ENCODE measurements around the gene ZNF761.
"Not testable (repeated sequence)": the region's sequence is repeated elsewhere in the genome, so short reads cannot be mapped to it uniquely, and the experiment has no call there.

Gene ZNF761

DNA sequence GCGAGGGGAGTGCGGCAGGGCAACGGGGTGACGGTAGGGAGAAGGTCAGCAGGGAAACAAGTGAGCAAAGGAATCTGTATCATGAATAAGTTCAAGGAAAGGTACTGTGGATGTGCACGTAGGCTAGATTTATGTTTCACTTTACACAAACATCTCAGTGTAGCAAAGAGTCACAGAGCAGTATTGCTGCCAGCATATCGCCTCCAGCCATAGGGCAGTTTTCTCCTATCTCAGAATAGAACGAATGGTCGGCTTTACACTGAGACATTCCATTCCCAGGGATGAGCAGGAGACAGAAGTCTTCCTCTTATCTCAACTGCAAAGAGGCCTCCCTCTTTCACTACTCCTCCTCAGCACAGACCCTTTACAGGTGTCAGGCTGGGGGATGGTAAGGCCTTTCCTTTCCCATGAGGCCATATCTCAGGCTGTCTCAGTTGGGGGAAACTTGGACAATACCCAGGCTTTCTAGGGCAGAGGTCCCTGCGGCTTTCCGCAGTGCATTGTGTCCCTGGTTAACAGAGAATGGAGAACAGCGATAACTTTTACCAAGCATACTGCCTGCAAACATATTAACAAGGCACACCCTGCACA, 28.4 kb downstream of the ZNF761 start:
- not testable (repeated sequence) for DNase-seq

DNA sequence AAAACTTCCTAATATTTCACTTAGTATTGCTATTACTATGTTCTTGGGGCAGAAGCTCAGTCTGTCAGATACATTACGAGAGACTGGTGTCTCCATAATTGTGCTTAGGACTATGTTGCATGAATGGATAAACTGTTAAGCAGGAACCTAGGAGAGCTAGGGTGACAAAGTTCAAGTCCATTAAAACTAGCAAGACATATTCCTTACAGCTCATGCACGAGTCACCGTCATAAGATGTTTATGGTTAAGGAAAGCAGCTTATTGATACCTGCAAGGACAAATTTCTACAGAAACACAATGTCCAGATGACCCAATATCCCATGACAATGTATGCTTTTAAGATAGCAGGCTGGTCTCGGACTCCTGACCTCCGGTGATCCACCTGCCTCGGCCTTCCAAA, 30.1 kb downstream of the ZNF761 start:
- DNase-seq: no peak

DNA sequence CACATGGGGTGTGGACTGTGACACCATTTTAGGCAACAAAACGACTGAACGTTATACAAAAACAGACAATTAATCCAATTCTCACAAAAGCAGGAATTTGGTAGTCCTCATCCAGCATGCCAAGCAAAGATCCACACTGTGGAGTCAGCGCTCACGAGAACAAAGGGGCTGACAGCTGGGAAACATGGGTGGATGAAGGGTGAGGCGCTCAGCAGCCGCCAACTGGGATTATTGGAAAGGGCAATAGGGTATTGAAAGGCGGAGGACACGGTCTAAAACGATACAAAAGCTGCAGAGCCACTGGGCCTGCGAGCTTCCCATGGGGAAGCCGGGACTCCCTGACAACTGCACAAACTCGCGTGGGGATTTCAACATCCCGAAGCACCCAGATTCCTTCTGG, 31.1 kb downstream of the ZNF761 start:
- no peak for DNase-seq

DNA sequence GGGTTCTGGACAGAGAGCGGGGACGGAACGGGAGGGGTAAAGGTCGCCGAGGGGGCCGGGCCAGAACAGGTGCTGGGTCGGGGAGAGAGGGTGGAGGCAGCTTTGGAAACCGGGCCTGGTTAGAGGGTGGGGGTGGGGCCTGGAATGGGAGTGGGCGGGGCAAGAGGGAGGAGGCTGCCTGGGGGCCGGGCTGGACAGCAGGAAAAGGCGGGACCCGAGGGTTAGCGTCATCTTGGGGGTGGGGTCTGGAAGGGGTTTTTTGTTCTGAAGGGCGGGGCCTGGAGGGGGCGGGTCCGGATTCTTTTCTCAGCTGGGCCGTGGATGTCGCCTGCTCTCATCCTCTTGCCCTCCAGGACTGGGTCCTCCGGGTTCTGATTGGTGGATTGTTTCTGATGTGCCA, 31.5 kb downstream of the ZNF761 start:
- DNase-seq: no peak

DNA sequence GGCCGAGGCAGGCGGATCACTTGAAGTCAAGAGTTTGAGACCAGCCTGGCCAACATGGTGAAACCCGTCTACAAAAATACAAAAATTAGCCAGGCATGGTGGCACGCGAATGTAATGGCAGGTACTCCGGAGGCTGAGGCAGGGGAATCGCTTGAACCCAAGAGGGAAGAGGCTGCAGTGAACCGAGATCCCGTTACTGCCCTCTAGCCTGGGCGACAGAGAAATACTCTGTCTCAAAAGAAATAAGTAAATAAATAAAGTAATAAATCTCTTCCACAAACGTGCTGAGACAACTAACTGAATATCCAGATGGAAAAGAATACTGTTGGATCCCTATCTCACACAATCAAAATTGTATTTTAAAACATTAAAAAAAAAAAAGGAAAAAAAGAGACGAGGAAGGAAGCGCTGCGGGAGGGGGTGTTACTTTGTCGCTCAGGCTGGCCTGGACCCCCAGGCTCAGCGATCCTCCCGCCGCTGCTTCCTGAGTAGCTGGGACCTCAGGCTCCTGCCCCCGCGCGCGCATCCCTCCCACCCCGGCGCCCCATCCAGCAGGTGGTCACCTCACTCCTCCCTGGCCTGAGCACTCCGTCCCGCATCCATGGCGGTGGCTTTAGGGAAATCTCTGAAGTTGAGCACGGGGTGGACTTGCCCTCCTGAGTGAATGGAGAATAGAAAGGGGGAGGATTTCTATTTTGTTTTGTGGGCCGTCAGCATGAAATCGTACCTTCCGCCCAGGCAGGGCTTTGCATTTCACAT, 35.1 kb downstream of the ZNF761 start:
- no peak for DNase-seq

DNA sequence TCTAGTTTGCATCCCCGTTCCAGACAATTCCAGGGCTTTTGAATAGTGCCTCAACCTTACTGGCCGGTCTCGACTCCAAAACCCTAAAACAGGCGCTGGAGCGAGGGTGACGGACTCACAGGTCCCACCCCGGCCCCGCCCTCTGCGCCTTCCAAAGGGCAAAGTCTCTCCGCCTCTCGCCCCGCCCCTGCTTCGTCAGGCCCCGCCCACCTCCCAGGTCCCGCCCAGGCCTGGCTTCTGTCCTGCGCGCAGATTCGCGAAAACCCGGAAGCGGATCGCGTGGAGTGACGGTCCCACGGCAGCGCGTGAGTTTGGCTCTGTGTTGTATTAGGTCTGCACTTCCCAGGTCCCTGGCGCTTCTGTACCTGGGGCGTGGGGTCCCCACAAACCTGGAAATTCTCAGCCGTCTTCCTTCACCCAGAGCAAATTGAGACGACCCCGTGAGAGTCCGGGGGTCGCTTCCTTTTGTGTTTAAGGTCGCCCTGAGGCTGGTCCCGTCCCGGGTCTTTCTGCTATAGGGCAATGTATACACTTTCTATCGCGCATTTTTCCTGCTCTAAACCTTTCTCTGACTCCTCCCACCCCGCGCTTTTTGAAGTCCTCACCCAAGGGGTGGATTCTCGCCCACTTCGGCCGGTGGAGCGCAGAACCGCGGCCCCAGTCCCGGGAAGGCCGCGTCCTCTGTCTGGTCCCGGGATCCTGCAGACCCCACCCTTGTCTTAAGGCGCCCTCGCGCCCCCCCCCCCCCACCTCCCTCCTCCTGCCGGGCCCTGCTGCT, 35.9 kb downstream of the ZNF761 start, which contains the start of gene ZNF813:
TSS of gene ZNF813 (plus strand) at position 249 of the 778 bp plus-strand sequence. CDS start 16,090 bp downstream, outside the sequence.
- peak; percentile 10 for DNase-seq

DNA sequence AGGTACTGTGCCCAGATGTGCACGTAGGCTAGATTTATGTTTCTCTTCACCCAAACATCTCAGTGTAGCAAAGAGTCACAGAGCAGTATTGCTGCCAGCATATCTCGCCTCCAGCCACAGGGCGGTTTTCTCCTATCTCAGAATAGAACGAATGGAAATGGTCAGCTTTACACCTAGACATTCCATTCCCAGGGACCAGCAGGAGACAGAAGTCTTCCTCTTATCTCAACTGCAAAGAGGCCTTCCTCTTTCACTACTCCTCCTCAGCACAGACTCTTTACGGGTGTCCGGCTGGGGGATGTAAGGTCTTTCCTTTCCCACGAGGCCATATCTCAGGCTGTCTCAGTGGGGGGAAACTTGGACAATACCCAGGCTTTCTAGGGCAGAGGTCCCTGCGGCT, 36.8 kb downstream of the ZNF761 start:
- not testable (repeated sequence) for DNase-seq

DNA sequence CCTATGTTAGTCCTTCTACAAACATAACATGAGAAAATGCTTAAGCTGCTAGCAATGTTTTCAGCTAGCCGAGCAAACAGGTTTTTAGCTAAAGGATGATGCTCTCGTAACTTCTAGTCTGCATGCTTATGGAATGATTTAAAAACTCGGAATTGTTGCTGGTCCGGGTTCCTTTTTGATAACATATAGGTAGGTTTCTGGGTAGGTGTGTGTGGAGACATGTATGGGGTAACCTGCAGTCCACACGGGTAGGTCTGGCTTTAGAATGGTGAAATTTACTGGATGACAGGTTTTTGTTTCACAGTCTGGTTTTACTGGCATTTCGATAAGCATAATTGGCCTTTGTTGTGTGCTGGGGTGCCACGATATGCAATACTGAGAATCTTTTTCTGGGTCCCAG, 40.1 kb downstream of the ZNF761 start:
- no peak for DNase-seq

DNA sequence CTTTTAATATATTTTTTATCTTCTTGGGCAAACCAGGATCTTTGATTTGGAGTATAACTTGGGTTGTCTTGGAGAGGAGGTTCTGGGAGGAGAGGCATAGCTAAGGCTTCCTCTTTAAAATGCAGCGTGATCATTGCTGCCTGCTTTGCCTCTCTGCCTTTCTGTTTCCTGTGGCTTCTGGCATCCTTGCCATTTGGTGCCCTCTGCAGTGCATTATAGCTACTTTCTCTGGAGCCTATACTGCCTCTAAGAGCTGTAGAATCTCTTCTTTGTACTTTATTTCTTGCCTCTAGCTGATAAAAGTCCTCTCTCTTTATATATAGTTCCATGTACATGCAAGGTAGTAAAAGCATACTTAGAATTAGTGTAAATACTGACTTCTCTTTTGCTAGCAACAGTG, 43.0 kb downstream of the ZNF761 start:
- not testable (repeated sequence) for DNase-seq

DNA sequence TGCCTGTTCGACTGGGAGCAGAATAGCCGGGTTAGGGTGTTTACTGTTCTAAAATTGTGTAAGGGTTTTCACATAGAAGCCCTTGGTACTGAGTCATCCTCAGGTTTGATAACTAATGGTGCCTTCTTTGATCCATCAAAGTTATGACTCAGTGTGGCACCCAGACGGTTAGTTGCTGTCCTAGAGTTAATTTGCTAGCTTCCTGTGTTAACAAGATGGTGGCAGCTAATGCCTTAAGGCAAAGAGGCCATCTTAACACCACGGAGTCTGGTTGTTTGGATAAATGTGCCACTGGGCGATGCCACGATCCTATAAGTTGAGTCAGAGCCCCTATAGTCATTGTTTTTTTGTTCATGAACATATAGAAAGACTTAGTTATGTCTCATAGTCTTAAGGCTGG, 43.7 kb downstream of the ZNF761 start:
- DNase-seq: not testable (repeated sequence)

DNA sequence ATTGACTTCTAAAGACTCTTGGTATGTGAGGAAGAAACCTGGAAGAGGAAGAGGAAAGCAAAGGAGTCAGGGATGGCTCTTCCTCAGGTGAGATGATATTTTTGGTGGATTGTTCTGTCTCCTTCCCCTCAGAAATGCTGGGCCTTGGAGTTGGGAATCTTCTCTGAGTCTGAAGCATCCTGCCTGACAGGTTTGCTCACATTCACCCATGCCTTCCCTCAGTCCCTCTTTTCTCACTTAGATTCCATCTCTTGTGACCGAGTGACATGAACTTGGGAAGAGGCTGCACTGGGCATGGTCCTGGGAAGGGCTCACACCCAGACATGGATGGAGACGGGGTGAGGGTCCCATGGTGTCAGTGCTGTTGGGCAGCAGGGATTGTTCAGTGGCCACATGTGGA, 52.0 kb downstream of the ZNF761 start:
- not testable (repeated sequence) for DNase-seq

DNA sequence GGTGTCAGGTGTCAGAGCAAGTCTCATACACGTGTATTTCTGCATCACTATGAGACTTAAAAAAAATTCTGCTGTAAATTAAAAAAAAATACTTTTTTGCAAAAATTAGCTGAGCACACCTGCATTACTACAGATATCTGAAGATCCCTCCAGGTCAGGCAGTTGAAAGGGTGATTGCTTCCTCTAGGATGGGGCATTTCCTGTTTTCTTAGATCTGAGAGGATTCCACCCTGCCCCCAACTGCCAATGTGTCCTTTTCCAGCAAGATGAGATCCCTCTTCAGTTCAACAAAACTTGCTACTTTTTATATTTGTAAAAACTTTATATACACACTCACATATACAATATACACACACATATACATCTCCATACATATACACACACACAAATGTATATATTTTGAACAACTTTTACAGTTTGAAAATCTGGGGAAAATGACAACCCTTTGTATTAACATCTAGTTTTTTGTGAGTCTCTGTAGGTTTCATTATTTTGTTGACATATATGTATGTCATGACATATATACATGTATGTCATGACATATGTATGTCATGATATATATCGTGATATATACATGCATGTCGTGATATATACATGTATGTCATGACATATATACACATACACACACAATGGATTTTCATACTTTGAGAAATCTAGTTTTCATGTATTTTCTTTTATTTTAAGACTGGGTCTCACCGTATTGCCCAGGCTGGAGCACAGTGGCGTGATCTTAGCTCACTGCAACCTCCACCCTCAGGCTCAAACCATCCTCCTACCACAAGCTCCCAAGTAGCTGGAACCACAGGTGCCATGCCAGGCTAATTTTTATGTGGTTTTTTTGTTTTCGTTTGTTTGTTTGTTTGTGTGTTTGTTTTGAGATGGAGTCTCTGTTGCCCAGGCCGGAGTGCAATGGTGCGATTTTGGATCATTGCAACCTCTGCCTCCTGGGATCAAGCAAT, 53.5 kb downstream of the ZNF761 start:
- no peak for DNase-seq

DNA sequence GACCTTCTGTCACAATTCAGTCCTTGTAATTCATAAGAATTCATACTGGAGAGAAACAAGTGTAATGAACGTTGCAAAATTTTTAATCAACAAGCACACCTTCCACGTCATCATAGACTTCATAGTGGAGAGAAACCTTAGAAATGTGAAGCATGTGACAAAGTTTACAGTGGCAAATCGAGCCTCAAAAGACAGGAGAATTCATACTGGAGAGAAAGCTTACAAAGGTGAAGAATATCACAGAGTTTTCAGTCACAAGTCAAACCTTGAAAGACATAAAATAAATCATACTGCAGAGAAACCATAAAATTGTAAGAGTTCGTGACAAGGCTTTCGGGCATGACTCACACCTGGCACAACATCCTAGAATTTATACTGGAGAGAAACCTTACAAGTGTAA, 60.4 kb downstream of the ZNF761 start:
- DNase-seq: no peak

DNA sequence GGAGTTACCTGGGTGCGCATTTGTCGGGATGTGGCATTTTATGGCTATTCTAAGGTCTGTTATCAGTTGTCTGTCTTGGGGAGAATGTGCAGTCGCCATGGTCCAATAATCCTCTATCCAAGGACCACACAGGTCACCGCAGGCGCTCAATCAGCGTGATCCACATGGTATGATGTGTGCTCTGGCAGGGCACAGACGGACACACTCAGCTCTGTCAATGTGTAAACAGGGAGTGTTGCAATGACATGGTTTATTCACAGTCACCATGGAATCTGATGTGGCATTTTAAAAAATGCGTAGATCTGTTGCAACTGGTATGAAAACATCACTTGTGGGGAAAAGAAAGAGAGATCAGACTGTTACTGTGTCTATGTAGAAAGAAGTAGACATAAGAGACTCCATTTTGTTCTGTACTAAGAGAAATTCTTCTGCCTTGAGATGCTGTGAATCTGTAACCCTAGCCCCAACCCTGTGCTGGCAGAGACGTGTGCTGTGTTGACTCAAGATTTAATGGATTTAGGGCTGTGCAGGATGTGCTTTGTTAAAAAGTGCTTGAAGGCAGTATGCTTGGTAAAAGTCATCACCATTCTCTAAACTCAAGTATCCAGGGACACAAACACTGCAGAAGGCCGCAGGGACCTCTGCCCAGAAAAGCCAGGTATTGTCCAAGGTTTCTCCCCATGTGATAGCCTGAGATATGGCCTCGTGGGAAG, 65.7 kb downstream of the ZNF761 start:
- DNase-seq: not testable (repeated sequence)

DNA sequence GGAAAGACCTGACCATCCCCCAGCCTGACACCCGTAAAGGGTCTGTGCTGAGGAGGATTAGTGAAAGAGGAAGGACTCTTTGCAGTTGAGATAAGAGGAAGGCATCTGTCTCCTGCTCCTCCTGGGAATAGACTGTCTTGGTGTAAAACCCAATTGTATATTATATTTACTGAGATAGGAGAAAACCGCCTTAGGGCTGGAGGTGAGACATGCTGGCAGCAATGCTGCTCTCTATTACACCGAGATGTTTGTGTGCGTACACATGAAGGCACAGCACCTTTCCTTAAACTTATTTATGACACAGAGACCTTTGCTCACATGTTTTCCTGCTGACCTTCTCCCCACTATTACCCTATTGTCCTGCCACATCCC, 66.2 kb downstream of the ZNF761 start:
- not testable (repeated sequence) for DNase-seq

DNA sequence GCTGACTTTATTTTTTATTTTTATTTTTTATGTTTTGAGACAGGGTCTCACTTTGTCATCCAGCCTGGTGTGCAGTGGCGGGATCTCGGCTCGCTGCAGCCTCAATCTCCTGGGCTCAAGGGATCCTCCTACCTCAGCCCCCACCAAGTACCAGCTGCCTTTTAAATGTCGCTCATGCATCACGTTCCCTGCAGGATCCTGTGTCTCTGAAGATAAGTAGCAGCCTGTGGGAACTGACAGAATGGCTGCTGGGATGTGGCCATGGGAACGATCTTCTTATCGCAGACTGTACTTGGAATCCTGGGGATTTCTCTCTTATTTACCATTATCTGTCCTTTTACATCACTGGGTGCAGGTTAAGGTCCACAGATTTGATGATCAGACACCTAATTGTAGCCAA, 71.4 kb downstream of the ZNF761 start:
- DNase-seq: not testable (repeated sequence)

DNA sequence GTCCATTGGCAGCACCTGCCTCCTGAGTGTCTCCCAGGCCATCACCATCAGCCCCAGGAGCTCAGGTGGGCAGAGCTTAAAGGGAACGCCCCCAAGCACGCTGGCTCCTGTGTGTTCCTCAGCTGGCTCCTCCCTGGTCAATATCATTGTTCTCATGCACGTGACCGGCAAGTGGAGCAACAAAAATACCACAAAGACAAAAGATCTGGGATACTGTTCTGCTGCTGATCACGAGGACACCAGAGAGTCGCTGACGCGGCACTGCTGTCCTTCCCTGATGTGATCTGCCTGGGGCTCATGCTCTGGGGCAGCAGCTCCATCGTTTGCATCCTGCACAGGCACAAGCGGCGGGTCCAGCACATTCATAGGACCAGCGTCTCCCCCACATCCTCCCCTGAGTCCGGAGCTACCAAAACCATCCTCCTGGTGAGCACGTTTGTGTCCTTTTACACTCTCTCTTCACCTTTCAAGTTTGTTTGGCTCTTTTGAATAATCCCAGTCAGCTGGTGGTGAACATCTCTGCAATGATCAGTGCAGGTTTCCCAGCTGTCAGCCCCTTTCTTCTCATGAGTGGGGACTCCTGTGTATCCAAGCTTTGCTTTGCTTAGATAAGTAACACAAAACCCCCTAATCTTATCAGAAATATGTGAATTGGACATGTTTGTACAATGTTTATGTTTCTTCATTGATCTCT, 72.0 kb downstream of the ZNF761 start:
- DNase-seq: not testable (repeated sequence)

DNA sequence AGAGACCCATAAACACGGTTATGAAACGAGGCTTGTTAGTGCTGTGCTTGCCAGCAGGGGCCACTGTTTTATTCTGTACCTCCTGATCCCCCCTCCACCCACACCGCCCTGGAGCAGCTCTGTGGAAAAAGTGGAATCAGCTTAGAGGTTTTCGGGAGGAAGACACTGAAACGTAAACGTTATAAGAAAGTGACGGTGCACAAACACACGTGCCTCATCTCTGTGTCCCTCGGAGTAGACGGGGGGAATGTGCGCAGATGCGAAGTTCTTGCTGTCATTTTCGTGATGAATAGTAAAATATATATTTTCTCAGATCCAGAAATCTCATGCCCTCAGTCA, 72.5 kb downstream of the ZNF761 start:
- DNase-seq: not testable (repeated sequence)

DNA sequence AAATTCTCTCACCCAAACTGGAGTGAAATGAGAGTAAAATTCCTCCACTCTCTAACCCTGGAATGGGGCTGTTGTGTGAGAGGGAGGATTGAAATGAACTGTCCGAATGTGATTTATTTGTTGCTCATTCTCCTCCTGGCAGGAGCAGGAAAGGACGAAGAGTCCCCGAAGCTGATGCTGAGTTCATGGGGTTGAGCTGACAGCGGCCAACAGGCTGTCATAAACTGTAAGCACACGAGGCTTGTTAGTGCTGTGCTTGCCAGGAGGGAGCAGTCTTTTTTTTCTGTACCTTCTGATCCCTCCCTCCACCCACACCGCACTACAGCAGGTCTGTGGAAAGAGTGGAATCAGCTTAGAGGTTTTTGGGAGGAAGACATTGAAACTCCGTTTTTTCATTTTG, 73.1 kb downstream of the ZNF761 start:
- DNase-seq: no peak

DNA sequence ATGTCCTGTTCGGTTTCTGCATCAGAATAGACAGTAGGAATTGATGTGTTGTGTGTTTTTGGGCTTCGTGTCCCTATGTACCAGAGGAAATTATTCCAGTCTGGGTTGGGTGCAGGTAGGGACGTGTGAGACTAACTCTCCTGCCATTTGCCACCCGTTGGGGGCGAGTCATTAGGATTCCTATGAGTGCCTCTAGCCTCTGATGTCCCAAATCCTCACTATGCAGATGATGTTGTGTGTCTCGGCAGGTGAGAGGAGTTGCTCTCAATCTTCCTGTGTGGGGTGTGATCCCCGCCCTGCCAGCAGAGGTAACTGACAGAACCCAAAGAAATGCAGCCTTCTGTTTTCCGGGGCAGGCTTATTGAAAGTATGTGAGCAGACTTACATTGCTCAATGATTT, 74.9 kb downstream of the ZNF761 start:
- DNase-seq: no peak
